Type B pancreatic cell (in vitro differentiated cells): Measurements from ENCODE around the gene NR2E1. TPM values are rescaled to one million over a fixed set of nuclear protein-coding genes. Genes with fewer than 3 reads are reported as not detected.

Experiments
- DNase-seq: peaks from one replicate; pipeline ENCODE4 v3.0.0; 2021; ENCODE audit warnings: mixed read lengths; ENCODE audit not compliant: unreplicated experiment; ENCODE audit errors: extremely low spot score
- H3K27ac Mint-ChIP-seq: 2 replicates; pipeline ENCODE4 v1.8.0; 2021; ENCODE audit warnings: mild to moderate bottlenecking, mixed read lengths
- H3K27me3 Mint-ChIP-seq: 2 replicates; pipeline ENCODE4 v1.8.0; 2021; ENCODE audit warnings: mixed read lengths
- H3K36me3 Mint-ChIP-seq: 2 replicates; pipeline ENCODE4 v1.8.0; 2021; ENCODE audit warnings: mixed read lengths
- H3K4me1 Mint-ChIP-seq: one replicate; pipeline ENCODE4 v1.8.0; 2021; ENCODE audit warnings: mixed read lengths; ENCODE audit not compliant: unreplicated experiment
- H3K4me3 Mint-ChIP-seq: 2 replicates; pipeline ENCODE4 v1.8.0; 2021; ENCODE audit warnings: mild to moderate bottlenecking, mixed read lengths
- H3K9me3 Mint-ChIP-seq: 2 replicates; pipeline ENCODE4 v1.8.0; 2021; ENCODE audit warnings: mixed read lengths
- CTCF ChIP-seq: fragments of 200-600 bp; sonication (generic); conservative IDR thresholded peaks from 2 replicates; pipeline ENCODE4 v1.5.0; 2021; ENCODE audit warnings: antibody characterized with exemption, mild to moderate bottlenecking
- total RNA-seq: library from RNA; stranded (reverse); gene quantifications from 2 replicates; pipeline ENCODE4 v1.2.1, GENCODE V29; 2021; ENCODE audit warnings: low replicate concordance

The NR2E1 gene
- total RNA-seq, 1 donor from 2014 or later, result not detected

DNA sequence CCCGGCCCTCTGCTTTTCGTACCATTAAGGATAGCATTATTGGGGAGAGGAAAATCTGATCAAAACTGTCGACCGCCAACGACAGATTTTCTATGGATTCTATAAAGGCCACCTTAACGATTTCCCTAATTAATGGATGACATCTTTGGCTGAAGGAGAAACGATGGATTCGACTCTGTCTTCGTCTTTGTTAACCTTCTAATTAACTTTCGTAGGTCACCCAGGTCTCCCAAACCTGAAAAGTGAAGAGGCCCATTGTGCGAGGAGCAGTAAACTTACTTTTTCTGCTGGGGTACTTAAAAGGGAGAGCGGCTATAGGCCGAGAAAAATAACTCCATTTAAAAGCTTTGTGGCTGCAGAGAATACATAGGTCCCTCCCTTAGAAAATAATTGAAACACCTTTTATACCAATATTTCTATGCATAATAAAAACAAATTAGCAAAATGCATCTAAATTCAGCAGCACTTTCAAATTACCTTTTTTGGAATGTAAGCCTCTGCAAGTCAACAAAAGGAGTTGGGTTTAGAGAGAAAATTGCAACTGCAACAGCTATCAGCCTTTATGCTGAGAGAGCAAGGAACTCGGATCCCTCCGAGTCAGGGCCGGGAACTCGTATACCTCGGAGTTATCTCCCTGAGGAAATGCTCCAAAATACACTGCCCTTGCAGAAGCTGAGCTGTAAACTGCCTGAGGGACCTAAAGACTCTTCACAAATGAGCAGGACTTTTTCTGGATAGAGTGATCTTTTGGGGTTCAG lies 31.4 kb upstream of the NR2E1 start:
- no peak for TF ChIP-seq CTCF
- peaks cover 9% of the 10 kb centered on the region for H3K4me1 Mint-ChIP-seq
- peak overlapping the region; percentile 84 for H3K4me3 Mint-ChIP-seq
- no peaks in the 10 kb centered on the region for H3K36me3 Mint-ChIP-seq
- H3K9me3 Mint-ChIP-seq, result no peaks in the 10 kb centered on the region
- peaks cover 71% of the 10 kb centered on the region for H3K27me3 Mint-ChIP-seq
- DNase-seq, result no peak
- H3K27ac Mint-ChIP-seq, result peak overlapping the region; percentile 80

GRCh38 chr6:108142240-108142639 lies 23.6 kb upstream of the NR2E1 start:
- no peak for TF ChIP-seq CTCF
- DNase-seq, result no peak
- H3K27ac Mint-ChIP-seq, result no peak overlapping the region
- peaks cover 48% of the 10 kb centered on the region for H3K27me3 Mint-ChIP-seq
- H3K36me3 Mint-ChIP-seq, result no peaks in the 10 kb centered on the region
- no peaks in the 10 kb centered on the region for H3K9me3 Mint-ChIP-seq
- H3K4me3 Mint-ChIP-seq, result no peak overlapping the region
- H3K4me1 Mint-ChIP-seq, result no peaks in the 10 kb centered on the region

GRCh38 chr6:108145639-108146038 lies 20.2 kb upstream of the NR2E1 start:
- Mint-ChIP-seq H3K9me3 (no peaks in the 10 kb centered on the region), H3K36me3 (no peaks in the 10 kb centered on the region), H3K4me1 (no peaks in the 10 kb centered on the region), H3K27ac (no peak overlapping the region), H3K4me3 (no peak overlapping the region), H3K27me3 (peaks cover 60% of the 10 kb centered on the region)
- no peak for DNase-seq
- peak; percentile 62 for TF ChIP-seq CTCF

DNA sequence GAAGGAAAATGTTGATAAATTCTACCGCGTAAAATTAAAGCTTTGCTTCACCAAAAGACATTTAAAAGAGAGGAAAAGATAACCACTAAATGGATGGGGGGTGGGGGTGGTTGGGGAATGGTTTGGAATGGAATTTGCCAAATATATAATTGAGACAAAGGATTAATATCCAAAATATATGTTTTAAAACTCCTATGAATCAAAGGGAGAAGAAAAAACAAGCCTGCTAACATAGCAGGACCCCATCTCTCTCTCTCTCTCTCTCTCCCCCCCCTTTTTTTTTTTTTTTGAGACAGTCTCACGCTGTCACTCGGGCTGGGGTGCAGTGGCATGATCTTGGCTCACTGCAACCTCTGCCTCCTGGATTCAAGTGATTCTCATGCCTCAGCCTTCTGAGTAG lies 13.4 kb upstream of the NR2E1 start:
- Mint-ChIP-seq H3K9me3 (no peaks in the 10 kb centered on the region), H3K4me3 (no peak overlapping the region)

DNA sequence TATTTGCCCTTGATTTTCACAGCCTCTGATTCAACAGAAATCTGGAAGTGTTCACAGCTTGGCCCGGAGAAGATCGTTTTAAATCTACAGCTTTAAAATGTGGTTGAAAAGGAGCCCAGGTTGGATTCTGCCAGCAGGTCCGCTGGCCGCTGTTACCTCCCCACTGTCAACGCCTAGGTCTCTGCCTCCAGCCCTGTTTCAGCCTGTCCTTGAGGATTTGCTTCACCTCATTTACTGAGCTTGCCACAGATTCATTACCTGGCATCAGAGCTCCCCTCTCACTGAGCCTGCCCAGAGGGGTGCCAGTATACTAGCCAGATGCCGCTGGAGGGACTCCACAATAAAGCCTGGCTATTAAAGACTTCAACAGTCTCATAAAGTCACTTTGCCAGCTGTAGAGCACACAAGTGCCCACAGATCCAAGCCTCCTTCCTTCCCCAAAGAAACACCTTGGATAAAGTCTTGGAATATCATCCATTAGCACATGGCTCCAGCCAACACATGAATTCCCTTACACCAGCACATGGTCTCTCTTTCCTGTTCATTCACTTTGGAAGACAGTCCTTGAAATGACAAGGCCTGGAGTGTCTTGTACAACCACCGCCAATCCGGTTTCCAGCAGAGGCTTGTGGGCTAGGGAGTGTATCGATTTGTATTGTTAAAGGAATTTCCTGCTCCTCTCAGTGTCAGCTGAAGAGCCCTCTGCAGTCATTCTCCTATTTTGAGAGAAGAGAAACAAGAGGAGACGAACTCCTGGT lies 9.5 kb upstream of the NR2E1 start:
- H3K36me3 Mint-ChIP-seq, result peaks cover 4% of the 10 kb centered on the region
- H3K4me3 Mint-ChIP-seq, result peak overlapping the region; percentile 78
- peak overlapping the region; percentile 32 for H3K27ac Mint-ChIP-seq

More for the DNA sequence above, 13.4 kb upstream of the NR2E1 start:
- Mint-ChIP-seq H3K27me3 (peaks cover 87% of the 10 kb centered on the region), H3K4me1 (peaks cover 9% of the 10 kb centered on the region), H3K27ac (no peak overlapping the region), H3K36me3 (no peaks in the 10 kb centered on the region)
- TF ChIP-seq CTCF, result no peak
- DNase-seq, result no peak

More for the DNA sequence above, 9.5 kb upstream of the NR2E1 start:
- peaks cover 14% of the 10 kb centered on the region for H3K4me1 Mint-ChIP-seq
- no peak for DNase-seq
- peaks cover 94% of the 10 kb centered on the region for H3K27me3 Mint-ChIP-seq
- no peaks in the 10 kb centered on the region for H3K9me3 Mint-ChIP-seq
- no peak for TF ChIP-seq CTCF
